Activated CD4-positive, alpha-beta T cell treated with anti-CD3 and anti-CD28 coated beads for 36 hours (primary cell): Measurements from ENCODE around the gene AARS2. TPM values are rescaled to one million over a fixed set of nuclear protein-coding genes. Genes with fewer than 3 reads are reported as not detected.

Experiments
- ATAC-seq: fragments of 200-7000 bp; cut with Tn5 transposase; one replicate; pipeline ENCODE4 v1.10.0; 2021; ENCODE audit warnings: mild to moderate bottlenecking, moderate library complexity
- CTCF ChIA-PET: fragments of 350-600 bp; sonication (Branson Sonifier 250); formaldehyde crosslinking; loops from one replicate; lab custom pipeline; 2021; ENCODE audit warnings: antibody characterized with exemption; lab: Charles Lee
- POLR2A ChIA-PET: fragments of 350-600 bp; sonication (Branson Sonifier 250); formaldehyde crosslinking; loops from one replicate; lab custom pipeline; 2021; ENCODE audit warnings: antibody characterized with exemption, inconsistent platforms; lab: Charles Lee
- DNase-seq: peaks from one replicate; pipeline ENCODE4 v3.0.0-alpha.2; 2020
- H3K27ac Mint-ChIP-seq: one replicate; pipeline ENCODE4 v1.8.0; 2021; ENCODE audit warnings: mixed read lengths
- H3K27me3 Mint-ChIP-seq: one replicate; pipeline ENCODE4 v1.8.0; 2021; ENCODE audit warnings: mixed read lengths
- H3K36me3 Mint-ChIP-seq: one replicate; pipeline ENCODE4 v1.8.0; 2021; ENCODE audit warnings: low read depth, mixed read lengths
- H3K4me1 Mint-ChIP-seq: one replicate; pipeline ENCODE4 v1.8.0; 2021; ENCODE audit warnings: mixed read lengths
- H3K4me3 Mint-ChIP-seq: one replicate; pipeline ENCODE4 v1.8.0; 2021; ENCODE audit warnings: mild to moderate bottlenecking, moderate library complexity, mixed read lengths
- H3K9me3 Mint-ChIP-seq: one replicate; pipeline ENCODE4 v1.8.0; 2021; ENCODE audit warnings: low read depth, mixed read lengths
- intact Hi-C, 2 experiments: fragments of 100-400 bp; cut with DNase I in 1 of 2; cut with micrococcal nuclease in 1 of 2; formaldehyde crosslinking; loops; one replicate each; pipeline versions ENCODE4 v1.14.2 to v1.15.1; 2022 to 2024; cut with DNase I, micrococcal nuclease
- total RNA-seq, 2 experiments: library from RNA; stranded (reverse); gene quantifications; one replicate each; pipeline ENCODE4 v1.2.3, GENCODE V29; 2021

The AARS2 gene
- total RNA-seq, 2 experiments from 2014 or later = 15.2 to 17.5 TPM

DNA sequence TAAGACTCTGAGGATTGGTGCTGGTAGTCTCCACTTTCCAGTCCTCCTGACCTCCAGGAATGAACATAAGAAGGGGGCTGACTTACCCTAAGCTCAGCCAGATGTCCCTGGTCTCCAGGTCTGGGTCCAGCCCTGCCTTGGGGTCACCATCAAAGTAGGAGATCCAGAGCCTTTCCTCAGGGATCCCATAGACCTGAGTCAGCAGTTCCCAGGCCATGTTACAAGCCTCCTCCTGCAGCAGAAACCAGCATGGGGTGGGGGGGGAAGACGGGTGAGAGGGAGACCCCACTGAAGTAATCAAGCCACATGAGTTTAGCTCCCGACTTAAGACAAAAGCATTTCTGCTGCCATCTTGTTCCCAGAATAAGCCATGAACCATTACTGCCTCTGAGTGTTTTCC, 1.8 kb downstream of the AARS2 start:
- peaks cover 14% of the 10 kb centered on the region for H3K4me1 Mint-ChIP-seq
- CTCF ChIA-PET = interaction anchor here (3.4 to 3.9 kb wide), 2 partner anchors 25 to 45 kb away, joined by 30 to 38 read pairs; partner anchors contain the start of gene NFKBIE
- H3K4me3 Mint-ChIP-seq = no peak overlapping the region
- H3K27ac Mint-ChIP-seq = no peak overlapping the region
- H3K27me3 Mint-ChIP-seq = no peaks in the 10 kb centered on the region
- DNase-seq (no peak), ATAC-seq (no peak)
- intact Hi-C loops = loop anchor here in 1 of 2 experiments (10.0 kb wide), 1 partner anchor 537 kb away; the partner anchor contains the start of gene VEGFA
- H3K9me3 Mint-ChIP-seq = no peaks in the 10 kb centered on the region
- POLR2A ChIA-PET = no interaction called here
- peaks cover 23% of the 10 kb centered on the region for H3K36me3 Mint-ChIP-seq

DNA sequence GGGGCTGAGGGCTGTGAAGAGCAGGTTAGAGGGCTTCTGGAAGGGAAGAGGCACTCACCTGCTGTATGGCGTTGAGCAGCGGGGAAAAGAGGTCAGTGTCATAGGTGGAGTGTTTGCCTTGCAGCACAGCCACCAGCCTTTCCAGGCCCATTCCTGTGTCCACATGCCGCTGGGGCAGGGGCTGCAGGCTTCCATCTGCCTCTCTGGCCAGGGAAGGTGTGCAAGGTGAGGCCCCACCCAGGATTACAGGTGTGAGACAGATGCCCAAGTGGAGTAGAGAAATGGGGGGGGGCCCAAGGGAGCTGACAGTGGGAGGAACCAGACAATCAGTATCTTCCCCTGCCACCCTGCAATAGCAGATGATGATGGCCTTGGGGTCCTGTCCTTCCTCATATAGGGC, 2.9 kb downstream of the AARS2 start:
- POLR2A ChIA-PET = no interaction called here
- ATAC-seq = no peak
- CTCF ChIA-PET = interaction anchor here (1.4 to 3.9 kb wide), 3 partner anchors 28 to 42 kb away, joined by 7 to 19 read pairs (median 10); no protein-coding TSS in a partner anchor
- Mint-ChIP-seq H3K27me3 (no peaks in the 10 kb centered on the region), H3K27ac (peak overlapping the region; percentile 45), H3K4me3 (no peak overlapping the region), H3K4me1 (peaks cover 14% of the 10 kb centered on the region), H3K9me3 (no peaks in the 10 kb centered on the region), H3K36me3 (peaks cover 29% of the 10 kb centered on the region)
- intact Hi-C loops = loop anchor here in 1 of 2 experiments (10.0 kb wide), 1 partner anchor 535 kb away; the partner anchor contains the start of gene VEGFA
- DNase-seq = no peak

DNA sequence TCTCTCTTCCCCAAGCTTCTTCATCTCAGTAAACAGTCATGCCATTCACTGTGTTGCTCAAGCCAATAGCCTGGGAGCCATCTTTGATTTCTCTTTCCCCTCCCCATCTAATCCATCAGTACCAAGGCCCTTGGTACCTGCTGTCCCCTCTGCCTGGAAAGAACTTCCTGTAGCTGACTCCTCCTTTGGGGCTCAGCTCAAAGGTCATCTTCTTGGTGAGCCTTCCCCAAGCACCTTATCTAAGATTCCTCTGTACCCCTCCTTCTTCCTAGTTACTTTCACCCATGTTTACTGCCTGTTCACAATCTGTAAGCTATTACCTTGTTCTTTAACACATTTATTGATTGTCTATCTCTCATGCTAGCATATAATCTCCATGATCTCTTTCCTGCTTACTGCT, 3.5 kb downstream of the AARS2 start:
- Mint-ChIP-seq H3K27ac (no peak overlapping the region), H3K9me3 (no peaks in the 10 kb centered on the region), H3K4me3 (no peak overlapping the region), H3K36me3 (peaks cover 32% of the 10 kb centered on the region), H3K27me3 (no peaks in the 10 kb centered on the region), H3K4me1 (peaks cover 14% of the 10 kb centered on the region)
- no peak for DNase-seq
- intact Hi-C loops = loop anchor here in 1 of 2 experiments (10.0 kb wide), 1 partner anchor 535 kb away; the partner anchor contains the start of gene VEGFA
- ChIA-PET CTCF (interaction anchor here (0.7 to 3.9 kb wide), 6 partner anchors 16 to 148 kb away, joined by 3 to 19 read pairs (median 6); no protein-coding TSS in a partner anchor), POLR2A (no interaction called here)
- ATAC-seq = no peak

DNA sequence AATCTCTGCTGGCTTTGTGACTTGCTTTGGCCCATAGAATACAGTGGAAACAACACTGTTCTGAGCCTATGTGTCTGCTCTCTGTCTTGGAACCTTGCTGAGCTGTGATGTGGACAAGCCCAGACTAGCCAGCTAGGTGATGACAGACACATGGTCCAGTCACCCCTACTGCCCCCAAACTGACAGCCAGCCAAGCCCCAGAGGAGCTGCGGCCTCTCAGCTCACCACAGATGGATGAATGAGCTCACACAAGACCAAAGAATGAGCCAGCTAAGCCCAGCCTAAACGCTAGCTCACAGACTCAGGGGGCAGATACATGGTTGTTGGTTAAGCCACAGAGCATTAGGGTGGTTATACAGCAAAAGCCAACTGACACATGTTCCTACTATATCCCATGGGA, 4.1 kb downstream of the AARS2 start:
- H3K27ac Mint-ChIP-seq = no peak overlapping the region
- H3K4me3 Mint-ChIP-seq = no peak overlapping the region
- no peaks in the 10 kb centered on the region for H3K9me3 Mint-ChIP-seq
- H3K4me1 Mint-ChIP-seq = peaks cover 14% of the 10 kb centered on the region
- CTCF ChIA-PET = interaction anchor here (0.7 to 3.9 kb wide), 6 partner anchors 17 to 147 kb away, joined by 3 to 19 read pairs (median 6); no protein-coding TSS in a partner anchor
- no peaks in the 10 kb centered on the region for H3K27me3 Mint-ChIP-seq
- POLR2A ChIA-PET = no interaction called here
- intact Hi-C loops = no loop called here
- DNase-seq = no peak
- no peak for ATAC-seq
- H3K36me3 Mint-ChIP-seq = peaks cover 35% of the 10 kb centered on the region

DNA sequence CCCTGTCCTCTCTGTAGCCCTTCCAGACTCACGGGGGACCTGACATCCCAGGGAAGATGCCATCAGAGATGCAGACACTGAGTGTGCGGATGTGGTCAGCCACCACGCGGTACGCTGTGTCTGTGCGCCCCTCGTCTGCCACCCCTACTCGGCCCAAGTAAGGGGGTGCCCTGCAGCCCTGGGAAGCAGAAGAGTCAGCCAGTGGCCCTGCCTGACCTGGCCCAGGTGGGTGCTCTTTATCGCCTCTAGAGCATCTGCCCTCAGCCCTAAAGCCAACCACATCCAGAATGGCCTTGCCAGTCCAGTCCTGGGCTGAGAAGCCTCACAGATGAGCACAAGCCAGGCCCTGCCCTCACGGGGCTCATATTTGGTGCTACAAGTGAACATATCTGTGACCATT, 5.9 kb downstream of the AARS2 start:
- POLR2A ChIA-PET = no interaction called here
- H3K36me3 Mint-ChIP-seq = peaks cover 43% of the 10 kb centered on the region
- no peaks in the 10 kb centered on the region for H3K27me3 Mint-ChIP-seq
- CTCF ChIA-PET = interaction anchor here (1.0 to 3.9 kb wide), 2 partner anchors 35 to 39 kb away, joined by 4 to 19 read pairs; no protein-coding TSS in a partner anchor
- H3K4me3 Mint-ChIP-seq = no peak overlapping the region
- H3K27ac Mint-ChIP-seq = no peak overlapping the region
- H3K4me1 Mint-ChIP-seq = peaks cover 8% of the 10 kb centered on the region
- no peaks in the 10 kb centered on the region for H3K9me3 Mint-ChIP-seq
- ATAC-seq (no peak), DNase-seq (no peak)
- intact Hi-C loops = no loop called here

DNA sequence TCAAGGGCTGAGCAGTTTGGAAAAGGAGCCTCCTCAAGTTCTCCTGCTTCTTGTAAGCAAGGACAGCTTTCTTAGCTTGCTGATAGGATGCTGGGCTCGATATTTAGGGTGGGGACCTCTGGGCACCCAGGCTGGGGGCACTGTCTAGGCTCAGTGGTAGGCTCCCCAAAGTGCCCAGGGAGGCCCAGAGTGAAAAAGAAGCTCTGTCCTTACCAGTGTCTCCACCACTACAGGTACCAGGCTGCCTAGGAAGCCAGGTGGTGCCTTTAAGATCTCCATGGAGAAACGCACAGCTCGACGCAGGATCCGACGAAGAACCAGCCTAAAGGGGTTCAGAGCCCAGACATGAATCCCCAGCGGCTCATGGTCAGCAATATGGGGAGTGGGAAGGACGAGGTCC, 6.4 kb downstream of the AARS2 start:
- no peak for ATAC-seq
- Mint-ChIP-seq H3K27ac (no peak overlapping the region), H3K9me3 (no peaks in the 10 kb centered on the region), H3K36me3 (peaks cover 43% of the 10 kb centered on the region), H3K4me1 (peaks cover 3% of the 10 kb centered on the region), H3K27me3 (no peaks in the 10 kb centered on the region), H3K4me3 (no peak overlapping the region)
- CTCF ChIA-PET = interaction anchor here (0.7 to 3.9 kb wide), 4 partner anchors 12 to 38 kb away, joined by 3 to 19 read pairs (median 4); no protein-coding TSS in a partner anchor
- no peak for DNase-seq
- POLR2A ChIA-PET = no interaction called here
- intact Hi-C loops = no loop called here

DNA sequence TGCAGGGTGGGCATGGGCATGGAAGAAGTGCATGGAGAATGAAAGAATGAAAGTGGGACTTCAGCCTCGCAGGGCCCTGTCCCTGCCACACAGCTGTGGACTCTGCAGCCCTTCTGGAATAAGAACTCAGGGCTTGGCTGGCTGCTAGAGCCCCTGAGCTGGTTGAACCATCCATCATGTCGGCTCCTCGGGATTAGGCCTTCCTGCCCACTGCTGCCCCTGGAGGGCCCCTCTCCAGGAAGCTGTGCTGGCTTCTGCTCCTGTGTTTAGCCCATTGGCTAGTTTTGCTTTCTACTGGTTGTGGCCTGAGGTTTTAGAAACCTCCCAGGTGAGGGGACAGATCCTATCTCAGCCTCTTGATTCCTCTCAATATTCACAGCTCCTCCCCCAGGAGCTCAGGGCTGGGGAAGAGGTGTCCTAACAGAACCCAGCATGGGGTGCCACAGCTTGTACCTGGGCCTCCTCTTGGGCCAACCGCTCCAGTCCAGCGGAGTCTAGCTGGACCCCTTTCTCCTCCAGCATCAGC, 7.9 kb downstream of the AARS2 start:
- H3K27me3 Mint-ChIP-seq = no peaks in the 10 kb centered on the region
- no peak overlapping the region for H3K27ac Mint-ChIP-seq
- ChIA-PET CTCF (interaction anchor here (0.6 to 4.6 kb wide), 18 partner anchors 9 to 405 kb away, joined by 3 to 55 read pairs (median 3); partner anchors contain the start of genes AARS2, NFKBIE and TMEM151B), POLR2A (interaction anchor here (0.6 to 1.5 kb wide), 3 partner anchors 9 to 296 kb away, joined by 3 to 4 read pairs (median 3); no protein-coding TSS in a partner anchor)
- H3K36me3 Mint-ChIP-seq = peaks cover 49% of the 10 kb centered on the region
- no peak overlapping the region for H3K4me3 Mint-ChIP-seq
- intact Hi-C loops = loop anchor here in 1 of 2 experiments (2.0 kb wide), 1 partner anchor 36 kb away; no protein-coding TSS in a partner anchor
- ATAC-seq (no peak), DNase-seq (no peak)
- no peaks in the 10 kb centered on the region for H3K4me1 Mint-ChIP-seq
- H3K9me3 Mint-ChIP-seq = no peaks in the 10 kb centered on the region

DNA sequence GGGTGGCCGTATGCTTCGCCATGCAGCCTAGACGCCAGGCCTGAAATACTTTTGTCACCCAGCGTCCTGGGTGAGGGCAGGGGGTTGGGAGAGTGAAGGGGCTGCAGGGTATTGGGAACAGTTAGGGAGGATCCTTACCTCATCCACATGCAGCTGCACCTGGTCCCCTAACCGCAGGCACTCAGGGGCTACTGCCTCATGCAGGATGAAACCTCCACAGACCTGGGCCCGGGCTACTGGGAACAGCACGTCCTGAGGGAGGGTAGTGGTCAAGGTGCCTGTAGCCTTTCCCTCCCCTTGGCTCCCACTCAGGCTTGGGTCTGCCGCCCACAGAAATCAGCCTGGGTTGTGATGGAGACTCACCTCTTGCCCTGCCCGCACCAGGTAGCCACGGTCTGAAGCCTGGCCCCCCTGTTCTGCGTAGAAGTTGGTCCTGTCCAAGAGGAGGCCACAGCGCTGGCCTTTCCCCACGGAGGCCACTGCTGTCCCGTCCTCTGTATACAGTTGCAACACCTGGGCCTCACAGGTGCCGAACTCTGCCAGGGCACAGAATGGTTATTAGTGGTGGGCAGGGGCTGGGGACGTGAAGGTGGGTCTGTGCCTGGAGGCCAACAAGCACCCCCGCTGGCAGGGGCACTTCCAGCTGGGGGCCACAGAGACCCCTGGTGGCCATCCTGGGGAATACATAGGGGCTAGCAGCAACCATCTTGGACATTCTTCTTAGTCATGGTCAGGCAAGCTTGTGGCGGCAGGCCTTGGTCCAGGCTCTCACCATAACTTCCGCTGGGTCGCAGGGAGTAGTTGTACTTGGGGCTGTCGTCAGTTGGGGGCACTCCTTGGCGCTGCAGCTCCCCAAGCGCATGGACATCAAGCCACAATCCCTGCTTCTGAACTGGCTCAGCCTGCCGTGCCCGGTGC, 8.6 kb downstream of the AARS2 start:
- intact Hi-C loops = loop anchor here (1.0 to 2.0 kb wide), 2 partner anchors 36 kb away; no protein-coding TSS in a partner anchor
- ChIA-PET CTCF (interaction anchor here (0.6 to 4.6 kb wide), 16 partner anchors 9 to 404 kb away, joined by 3 to 55 read pairs (median 3); partner anchors contain the start of genes AARS2, NFKBIE and TMEM151B), POLR2A (interaction anchor here (0.9 to 1.5 kb wide), 2 partner anchors 8 to 38 kb away, joined by 3 to 4 read pairs; no protein-coding TSS in a partner anchor)
- Mint-ChIP-seq H3K36me3 (peaks cover 46% of the 10 kb centered on the region), H3K9me3 (no peaks in the 10 kb centered on the region), H3K4me3 (no peak overlapping the region), H3K4me1 (no peaks in the 10 kb centered on the region), H3K27ac (no peak overlapping the region), H3K27me3 (no peaks in the 10 kb centered on the region)
- DNase-seq (peak; percentile 60), ATAC-seq (peak; percentile 71)

DNA sequence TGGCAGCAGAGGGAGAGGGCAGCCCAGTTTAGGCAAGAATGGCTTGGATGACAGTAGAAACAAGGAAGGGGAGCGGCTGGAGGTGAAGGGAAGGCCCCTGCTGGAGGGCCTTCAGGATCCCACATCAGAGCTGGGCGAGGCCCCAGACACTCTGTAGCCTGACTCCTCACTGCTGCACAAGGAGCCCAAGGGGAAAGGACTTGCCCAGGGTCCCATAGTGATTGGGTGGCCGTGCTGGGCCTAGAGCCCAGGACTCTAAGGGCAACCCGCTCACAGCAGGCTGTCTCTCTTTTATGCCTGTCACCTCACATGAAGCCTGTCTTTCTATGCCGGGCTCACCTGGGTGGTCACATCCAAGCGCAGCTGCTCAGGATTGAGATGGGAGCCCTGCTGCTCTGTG, 9.3 kb downstream of the AARS2 start:
- H3K4me1 Mint-ChIP-seq = no peaks in the 10 kb centered on the region
- DNase-seq (no peak), ATAC-seq (no peak)
- no peaks in the 10 kb centered on the region for H3K9me3 Mint-ChIP-seq
- POLR2A ChIA-PET = no interaction called here
- H3K4me3 Mint-ChIP-seq = no peak overlapping the region
- H3K27ac Mint-ChIP-seq = no peak overlapping the region
- intact Hi-C loops = loop anchor here (1.0 to 2.0 kb wide), 2 partner anchors 35 to 36 kb away; no protein-coding TSS in a partner anchor
- CTCF ChIA-PET = interaction anchor here (3.4 to 4.6 kb wide), 2 partner anchors 10 to 35 kb away, joined by 25 to 55 read pairs; partner anchors contain the start of genes AARS2 and TMEM151B
- H3K36me3 Mint-ChIP-seq = peaks cover 48% of the 10 kb centered on the region
- H3K27me3 Mint-ChIP-seq = no peaks in the 10 kb centered on the region

DNA sequence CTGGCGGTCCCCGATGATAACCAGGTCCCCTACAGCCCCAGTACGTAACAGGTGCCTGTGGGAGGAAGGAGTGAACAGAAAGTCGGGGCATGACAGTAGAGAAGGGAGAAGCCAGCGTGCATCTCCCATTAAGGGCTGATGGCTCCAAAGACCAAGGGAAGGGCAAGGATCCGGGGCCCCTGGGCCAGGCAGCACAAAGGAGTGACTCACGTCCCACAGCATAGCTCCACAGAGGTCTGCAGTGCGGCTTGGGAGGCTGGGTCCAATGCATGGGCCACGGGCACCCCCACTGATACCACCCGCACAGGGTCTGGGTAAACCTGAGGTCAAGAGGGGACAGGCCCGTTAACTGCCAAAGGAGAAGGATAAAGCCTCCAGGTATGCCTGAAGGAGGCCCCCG, 10.3 kb downstream of the AARS2 start:
- Mint-ChIP-seq H3K9me3 (no peaks in the 10 kb centered on the region), H3K4me1 (no peaks in the 10 kb centered on the region), H3K27me3 (peaks cover 4% of the 10 kb centered on the region), H3K27ac (no peak overlapping the region), H3K4me3 (no peak overlapping the region), H3K36me3 (peaks cover 48% of the 10 kb centered on the region)
- DNase-seq (no peak), ATAC-seq (no peak)
- ChIA-PET CTCF (interaction anchor here (0.6 to 4.6 kb wide), 4 partner anchors 11 to 36 kb away, joined by 3 to 55 read pairs (median 14); partner anchors contain the start of genes AARS2 and TMEM151B), POLR2A (no interaction called here)
- intact Hi-C loops = no loop called here
